Measurements from ENCODE around the gene APOBEC3A.

Gene APOBEC3A

DNA sequence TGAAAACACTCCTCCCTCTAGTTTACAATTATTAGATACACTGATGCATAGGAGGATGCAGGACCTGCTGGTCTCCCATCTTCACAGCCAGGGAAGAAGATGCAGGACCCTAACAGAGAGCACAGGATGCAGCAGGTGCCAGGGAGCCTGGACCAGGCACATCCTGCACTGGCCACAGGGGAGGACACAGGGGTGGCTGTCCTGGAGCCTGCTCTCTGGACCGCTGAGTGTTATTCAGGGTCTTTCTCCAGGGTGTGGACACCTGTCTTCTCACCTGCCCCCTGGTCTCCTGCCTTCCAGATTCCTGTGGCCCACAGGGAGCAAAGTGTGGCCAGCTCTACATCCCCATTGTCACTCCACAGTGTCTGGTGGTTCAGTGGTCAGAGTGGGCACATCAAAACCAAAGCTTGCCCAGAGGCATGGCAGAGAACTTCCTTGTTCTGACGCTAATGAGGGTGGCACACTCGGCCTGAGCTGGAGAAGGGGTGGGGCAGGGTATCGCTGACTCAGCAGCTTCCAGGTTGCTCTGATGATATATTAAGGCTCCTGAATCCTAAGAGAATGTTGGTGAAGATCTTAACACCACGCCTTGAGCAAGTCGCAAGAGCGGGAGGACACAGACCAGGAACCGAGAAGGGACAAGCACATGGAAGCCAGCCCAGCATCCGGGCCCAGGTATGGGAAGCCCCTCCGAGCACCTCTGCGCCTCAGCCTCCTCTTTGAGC, at the start of gene APOBEC3A:
APOBEC3A (plus strand) TSS at position 564 of the 725 bp plus-strand sequence; CDS start at position 647, 83 bp downstream.
- in situ Hi-C loops (cut with MboI; ENCODE audit: low sequenced_read_pairs): no loop called here

DNA sequence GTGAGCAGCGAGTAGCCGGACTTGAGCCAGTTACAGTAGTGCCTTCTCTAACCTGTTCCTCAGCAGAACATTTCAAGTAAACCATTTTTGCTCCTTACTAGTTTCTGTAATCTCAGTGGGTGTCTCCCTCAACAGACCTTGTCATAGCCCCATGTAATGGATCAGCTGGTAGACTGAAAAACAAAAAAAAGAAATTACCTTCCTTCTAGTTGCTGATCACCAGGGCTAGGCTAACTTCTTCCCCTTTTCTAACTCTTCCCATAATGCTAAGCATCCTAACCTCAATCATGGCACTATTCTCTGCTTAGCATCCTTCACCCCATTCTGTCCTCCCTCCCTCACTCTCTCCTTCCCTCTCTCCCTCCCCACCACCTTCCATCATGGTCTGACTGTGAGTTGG, 49.6 kb upstream of the APOBEC3A start:
- in situ Hi-C loops (cut with MboI; ENCODE audit: low sequenced_read_pairs): no loop called here

DNA sequence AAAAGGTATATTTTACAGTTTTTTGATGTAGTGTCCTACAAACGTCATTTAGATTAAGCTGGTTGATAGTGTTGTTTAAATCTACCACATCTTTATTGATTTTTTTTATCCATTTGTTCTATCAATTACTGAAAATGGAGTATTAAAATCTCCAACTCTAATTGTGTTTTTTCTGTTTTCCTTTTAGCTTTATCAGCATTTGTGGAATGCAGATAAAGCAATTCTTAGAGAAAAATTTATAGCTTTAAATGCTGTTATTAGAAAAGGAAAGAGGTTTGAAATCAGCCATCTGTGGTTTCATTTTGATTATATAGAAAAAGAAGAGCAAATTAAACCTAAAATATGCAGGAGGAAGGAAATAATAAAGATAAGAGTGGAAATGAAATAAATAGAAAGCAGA, 46.0 kb upstream of the APOBEC3A start:
- in situ Hi-C loops (cut with MboI; ENCODE audit: low sequenced_read_pairs): no loop called here

DNA sequence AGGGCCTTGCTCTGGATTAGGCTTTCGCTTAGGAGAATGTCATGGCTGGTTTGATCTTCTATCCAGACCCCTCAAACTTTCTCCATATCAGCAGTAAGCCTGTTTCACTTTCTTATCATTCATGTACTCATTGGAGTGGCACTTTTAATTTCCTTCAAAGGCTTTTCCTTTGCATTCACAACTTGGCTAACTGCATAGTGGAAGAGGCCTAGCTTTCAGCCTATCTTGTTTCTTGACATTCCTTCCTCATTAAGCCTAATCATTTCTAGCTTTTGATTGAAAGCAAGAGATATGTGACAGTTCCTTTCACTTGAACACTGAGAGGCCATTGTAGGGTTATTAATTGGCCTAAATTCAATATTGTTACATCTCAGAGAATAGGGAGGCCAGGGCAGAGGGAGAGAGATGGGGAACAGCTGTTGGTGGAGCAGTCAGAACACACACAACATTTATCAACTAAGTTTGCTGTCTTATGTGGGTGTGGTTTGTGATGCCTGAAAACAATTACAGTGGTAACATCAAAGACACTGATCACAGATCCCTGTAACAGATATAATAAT, 37.7 kb upstream of the APOBEC3A start:
- in situ Hi-C loops (cut with MboI; ENCODE audit: low sequenced_read_pairs): no loop called here

DNA sequence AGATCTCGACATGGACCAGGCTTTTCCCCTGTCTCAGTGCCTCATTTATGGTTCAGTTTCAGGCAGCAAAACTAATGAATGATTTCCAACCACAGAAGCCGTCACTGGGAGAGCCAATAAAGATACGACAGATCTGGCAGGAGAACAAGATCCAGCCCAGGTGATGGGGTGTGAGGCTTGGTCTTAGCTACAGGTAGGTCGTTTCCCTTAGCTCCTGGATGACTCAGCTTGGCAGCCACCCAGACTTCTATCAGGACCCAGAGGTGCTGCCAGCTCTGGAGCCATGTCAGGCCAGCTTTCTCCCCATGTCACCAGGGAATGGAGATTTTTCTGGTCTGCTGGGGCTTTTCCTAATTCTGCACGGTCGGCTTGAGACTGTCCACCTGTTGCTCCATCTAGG, 36.3 kb upstream of the APOBEC3A start:
- in situ Hi-C loops (cut with MboI; ENCODE audit: low sequenced_read_pairs): no loop called here

DNA sequence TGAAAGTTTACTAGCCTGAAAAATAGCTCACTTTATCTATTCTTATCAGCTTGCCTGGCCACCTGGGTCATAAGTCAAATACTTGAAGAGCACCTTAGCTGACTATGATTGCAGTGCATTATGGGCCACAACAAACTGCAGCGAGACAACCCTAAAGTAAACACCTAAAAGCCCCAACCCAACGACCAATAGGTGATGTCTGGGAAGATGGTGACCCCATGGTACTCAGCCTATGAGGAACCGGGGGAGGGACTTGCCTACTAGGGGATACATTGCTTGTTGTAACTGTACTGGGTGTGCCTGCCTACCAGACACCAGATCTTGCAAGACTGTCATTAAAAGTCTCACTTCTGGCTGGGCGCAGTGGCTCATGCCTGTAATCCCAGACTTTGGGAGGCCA, 35.6 kb upstream of the APOBEC3A start:
- in situ Hi-C loops (cut with MboI; ENCODE audit: low sequenced_read_pairs): no loop called here

DNA sequence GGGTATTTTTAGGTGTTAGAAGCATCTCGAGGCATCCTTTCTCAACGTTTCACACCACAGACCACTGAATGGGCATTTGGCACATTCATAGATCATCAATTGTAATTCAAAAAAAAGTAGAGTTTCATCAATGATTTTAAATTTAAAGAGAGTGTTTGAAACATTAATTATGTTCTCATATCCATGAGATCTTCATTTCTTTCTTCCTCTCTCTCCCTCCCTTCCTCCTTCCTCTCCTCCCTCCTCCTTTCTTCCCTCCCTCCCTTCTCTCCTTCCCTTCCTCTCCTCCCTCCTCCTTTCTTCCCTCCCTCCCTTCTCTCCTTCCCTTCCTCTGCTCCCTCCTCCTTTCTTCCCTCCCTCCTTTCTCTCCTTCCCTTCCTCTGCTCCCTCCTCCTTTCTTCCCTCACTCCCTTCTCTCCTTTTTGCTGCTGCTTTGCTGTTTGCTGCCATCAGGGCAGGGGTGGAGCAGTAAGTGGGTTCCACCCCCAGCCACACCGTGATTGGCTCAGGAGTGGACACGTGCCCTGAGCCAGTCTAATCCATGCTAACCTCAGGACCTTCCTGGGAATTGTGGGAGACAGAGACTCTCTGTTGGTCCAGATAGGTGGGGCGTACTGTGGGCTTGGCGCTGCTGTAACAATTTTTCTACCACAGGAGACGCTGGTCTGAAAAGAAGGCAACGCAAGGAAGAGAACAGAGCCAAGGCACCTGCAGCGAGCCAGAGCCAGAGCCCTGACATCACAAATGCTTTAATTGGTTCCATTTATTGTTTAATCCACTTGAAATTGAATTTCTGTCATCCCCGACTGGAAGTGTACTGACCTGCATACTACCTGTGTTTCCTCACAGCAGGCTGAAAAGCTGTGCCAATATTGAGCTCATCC, 33.7 kb upstream of the APOBEC3A start:
- in situ Hi-C loops (cut with MboI; ENCODE audit: low sequenced_read_pairs): no loop called here

DNA sequence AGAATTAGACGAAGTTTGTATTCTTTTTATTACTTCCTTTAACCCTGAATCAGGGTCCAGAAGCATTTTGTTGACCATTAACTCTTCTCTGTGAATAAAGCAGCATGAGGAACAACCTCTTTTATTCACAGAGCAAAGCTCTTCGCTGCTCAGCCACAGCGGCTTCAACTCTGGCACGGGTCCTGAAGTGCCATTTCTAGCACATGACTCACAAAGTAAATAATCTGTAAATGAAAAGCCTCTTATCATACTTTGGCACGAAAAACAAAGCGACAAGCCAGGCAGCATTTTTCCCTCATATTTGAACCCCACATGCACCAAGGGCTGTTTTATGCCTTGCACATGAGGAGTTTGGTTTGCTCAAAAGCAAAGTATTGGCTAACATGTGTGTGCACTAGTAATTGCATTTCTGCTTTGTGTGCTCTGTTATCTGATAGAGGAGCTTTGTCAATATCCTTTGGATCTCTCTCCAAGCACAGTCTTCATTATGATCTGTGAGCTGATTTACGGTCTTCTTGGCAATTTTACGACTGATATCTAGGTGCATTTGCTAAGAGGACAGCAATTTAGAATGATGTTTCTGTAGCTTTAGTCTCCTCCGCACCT, 33.0 kb upstream of the APOBEC3A start:
- in situ Hi-C loops (cut with MboI; ENCODE audit: low sequenced_read_pairs): no loop called here

DNA sequence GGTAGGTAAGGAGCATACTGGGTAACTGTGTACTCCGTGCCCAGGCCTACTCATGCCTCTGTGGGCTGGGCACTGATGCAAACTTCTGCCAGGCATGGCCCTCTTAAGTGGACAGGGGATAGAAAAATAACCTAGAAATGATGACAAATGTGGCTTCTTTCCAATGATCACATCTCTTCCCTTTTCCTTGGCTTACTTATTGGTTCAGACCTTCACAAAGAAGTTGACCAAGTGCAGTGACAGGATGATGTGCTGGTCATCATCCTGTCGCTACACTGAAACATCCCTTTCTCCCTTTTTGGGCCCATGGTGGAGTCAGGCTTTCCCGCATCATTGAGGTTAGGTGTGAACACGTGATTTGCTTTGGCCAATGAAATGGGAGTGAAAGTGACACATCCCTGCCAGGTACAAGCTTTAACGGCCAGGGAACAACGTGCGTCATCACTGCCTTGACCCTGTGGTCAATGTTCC, 31.8 kb upstream of the APOBEC3A start:
- in situ Hi-C loops (cut with MboI; ENCODE audit: low sequenced_read_pairs): no loop called here

DNA sequence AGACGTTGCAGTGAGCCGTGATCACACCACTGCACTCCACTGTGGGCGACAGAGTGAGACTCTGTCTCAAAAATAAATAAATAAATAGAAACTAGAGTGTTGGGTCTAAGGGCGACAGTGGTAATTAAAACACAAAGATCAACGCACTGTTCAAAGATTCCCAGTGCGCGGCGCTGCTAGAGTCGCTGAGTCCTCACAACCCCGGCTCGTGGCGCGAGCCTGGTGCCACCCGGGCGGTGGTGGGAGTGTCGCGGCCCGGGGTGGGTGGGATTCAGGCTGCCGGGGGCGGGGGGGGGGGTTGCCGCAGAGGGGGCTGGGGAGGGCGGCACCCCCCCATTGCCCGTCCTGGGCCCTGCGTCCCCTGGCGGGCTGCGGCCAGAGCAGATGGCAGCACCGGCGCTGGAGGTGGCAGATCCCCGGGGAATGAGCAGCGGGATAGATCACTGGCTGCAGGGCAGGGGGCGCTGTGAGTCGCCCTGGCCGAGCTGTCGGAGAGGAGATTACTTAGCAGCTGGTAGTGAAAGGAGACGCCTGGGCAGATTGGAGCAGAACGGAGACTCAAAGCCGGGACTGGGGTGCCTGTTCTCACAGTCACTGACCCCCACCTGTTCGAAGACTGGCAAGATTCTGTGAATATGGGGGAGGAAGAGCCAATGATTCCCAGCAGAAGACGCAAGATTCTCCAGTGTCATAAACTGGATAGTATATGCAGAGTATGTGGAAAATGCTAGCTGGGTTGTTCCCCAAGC, 30.2 kb upstream of the APOBEC3A start:
- in situ Hi-C loops (cut with MboI; ENCODE audit: low sequenced_read_pairs): no loop called here

DNA sequence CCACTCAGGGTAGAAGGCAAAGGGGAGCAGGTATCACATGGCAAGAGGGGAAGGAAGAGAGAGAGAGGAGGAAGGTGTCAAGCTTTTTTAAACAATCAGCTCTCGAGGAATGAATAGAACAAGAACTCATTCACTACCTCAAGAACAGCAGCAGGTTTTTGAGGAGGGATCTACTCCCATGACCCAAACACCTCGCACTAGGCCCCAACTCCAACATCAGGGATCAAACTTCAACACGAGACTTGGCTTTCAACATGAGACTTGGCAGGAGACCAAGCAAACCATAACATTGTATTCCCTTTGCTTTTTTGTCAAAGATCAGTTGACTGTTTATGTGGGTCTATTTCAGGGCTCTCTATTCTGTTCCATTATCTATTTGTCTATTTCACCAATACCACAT, 26.9 kb upstream of the APOBEC3A start:
- in situ Hi-C loops (cut with MboI; ENCODE audit: low sequenced_read_pairs): no loop called here

DNA sequence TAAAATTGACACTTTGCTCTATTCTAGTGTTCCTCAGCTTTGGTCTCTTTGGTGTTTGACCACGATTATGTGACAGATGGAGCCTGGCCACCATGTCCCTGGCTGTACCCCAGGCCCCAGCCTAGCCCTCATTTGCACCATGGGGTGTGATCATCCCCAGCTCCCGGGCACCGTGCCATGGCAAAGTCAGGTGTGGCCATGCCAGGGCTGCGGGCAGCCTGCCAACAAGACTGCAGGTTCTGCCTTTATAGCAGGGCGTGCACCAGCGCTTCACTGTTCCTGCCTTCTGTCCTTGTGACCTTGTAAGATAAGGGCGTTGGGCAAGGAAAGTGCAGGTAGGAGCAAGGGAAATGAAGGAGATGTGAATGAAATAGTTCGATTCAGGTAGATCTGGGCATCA, 22.4 kb upstream of the APOBEC3A start:
- in situ Hi-C loops (cut with MboI; ENCODE audit: low sequenced_read_pairs): no loop called here

DNA sequence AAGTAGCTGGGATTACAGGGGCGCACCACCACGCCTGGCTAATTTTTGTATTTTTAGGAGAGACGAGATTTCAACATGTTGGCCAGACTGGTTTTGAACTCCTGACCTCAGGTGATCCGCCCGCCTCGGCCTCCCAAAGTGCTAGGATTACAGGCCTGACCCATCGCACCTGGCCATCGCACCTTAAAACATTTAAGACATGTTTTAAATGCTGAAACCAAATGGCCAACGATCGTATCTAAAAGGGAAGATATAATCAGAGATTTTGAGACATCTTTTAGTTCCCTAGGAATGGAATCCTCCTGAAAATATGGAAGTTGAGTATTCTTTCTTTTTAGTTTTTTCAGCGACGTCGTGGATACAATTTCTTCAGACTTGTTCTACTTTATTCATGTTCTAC, 21.8 kb upstream of the APOBEC3A start:
- in situ Hi-C loops (cut with MboI; ENCODE audit: low sequenced_read_pairs): no loop called here

DNA sequence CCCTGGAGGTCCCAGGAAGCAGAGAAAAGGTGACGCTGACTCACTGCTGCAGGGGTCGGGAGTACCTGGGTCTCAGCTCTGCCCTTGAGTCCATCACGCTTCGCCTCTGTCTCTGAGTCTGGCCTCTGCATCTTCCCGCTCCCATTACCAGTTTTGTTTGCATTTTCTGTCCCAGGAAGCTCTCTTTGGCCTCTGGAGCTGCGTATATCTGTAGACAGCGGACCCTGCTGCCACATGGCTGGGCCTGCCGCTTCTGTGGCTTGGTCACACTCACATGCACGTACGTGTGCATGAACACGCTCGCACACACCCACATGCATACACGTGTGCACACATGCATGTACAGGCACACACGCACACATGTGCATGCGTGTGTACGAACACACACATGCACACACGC, 20.8 kb upstream of the APOBEC3A start:
- in situ Hi-C loops (cut with MboI; ENCODE audit: low sequenced_read_pairs): no loop called here

DNA sequence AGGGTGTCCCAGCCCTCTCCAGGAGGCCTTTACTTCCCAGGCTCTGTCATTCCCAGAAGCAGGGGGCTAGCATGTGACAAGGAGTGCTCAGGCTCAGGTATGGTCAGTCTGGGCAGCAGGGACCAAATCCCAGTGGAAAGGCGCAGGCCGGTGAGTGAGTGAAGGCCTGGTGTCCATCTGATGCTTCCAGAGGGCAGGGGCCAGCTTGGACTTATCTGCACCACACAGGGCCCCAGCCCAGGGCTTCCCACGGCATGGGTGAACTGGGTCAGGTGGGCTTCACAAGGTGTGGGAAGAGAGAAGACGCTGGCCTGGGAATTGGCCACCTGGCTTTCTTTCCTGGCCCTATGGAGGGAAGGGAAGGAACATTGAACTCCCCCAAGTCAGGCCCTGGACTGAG, 20.4 kb upstream of the APOBEC3A start:
- in situ Hi-C loops (cut with MboI; ENCODE audit: low sequenced_read_pairs): no loop called here

DNA sequence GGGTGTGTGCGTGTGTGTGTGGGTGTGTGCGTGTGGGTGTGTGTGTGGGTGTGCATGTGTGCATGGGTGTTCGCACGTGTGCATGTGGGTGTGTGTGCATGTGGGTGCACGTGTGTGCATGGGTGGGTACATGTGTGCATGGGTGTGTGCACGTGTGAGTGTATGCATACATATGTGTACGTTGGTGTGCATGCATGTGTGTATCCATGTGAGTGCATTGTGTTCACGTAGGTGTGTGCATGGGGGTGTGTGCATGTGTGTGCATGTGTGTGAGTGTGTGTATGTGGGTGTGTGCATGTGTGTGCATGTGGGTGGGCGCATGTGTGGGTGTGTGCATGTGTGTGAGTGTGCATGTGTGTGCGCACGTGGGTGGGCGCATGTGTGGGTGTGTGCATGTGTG, 19.9 kb upstream of the APOBEC3A start:
- in situ Hi-C loops (cut with MboI; ENCODE audit: low sequenced_read_pairs): no loop called here

DNA sequence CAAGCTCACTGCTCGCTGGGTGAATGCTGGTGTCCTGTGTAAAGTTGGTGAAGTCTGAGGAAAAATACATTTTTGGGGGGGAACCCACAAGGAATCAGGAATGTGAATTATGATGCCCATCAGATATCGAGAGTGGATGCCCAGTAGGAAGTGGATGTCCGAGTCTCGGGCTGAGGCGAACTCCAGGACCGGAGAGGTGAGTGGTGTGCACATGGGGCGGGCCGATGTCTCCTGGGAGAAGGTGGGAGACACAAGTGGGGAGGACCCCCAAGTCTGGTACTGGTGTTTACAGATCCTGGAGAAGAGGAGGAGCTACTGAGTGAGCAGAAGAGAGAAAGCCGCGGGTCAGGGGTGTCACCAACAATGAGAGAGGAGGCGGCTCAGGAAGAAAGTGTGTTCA, 19.2 kb upstream of the APOBEC3A start:
- in situ Hi-C loops (cut with MboI; ENCODE audit: low sequenced_read_pairs): no loop called here

DNA sequence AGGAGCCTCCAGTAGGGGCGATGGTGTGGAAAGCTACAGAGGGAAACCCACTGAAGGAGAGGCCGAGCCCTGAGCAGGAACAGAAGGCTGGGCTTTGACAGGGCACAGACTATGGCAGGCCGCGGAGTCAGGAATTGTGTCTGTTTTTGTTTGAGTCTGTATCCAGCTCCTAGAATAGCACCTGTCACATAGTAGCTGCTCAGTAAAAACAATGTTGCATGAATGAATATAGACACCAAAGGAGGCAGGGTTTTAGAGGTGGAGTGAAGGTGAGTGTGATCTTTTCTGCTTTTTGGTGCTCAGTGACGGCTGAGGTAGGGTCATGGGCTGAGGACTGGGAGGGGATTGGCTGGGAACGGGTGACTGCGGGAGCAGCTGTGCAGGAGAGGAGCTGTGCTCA, 18.5 kb upstream of the APOBEC3A start:
- in situ Hi-C loops (cut with MboI; ENCODE audit: low sequenced_read_pairs): no loop called here

DNA sequence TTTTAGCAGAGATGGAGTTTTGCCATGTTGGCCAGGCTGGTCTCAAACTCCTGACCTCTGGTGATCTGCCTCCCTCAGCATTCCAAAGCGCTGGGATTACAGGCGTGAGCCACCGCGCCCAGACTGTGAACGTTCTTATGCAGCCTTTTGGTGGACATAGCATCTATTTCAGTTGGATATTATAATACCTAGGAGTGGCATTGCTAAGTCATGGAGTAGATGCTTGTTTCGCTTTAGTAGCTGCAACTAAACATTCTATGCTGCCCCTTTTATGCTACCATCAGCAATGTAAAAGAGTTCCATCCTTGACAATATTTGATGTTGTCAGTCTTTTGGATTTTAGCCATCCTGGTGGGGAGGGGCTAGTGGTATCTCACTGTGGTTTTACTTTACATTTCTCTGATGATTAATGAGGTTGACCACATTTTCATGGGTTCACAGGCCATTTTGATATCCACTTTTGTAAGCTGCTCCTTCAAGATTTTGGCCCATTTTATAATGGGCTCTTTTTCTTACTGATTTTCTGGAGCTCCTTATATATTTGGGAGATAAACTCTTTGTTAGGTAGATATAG, 16.5 kb upstream of the APOBEC3A start:
- in situ Hi-C loops (cut with MboI; ENCODE audit: low sequenced_read_pairs): no loop called here

DNA sequence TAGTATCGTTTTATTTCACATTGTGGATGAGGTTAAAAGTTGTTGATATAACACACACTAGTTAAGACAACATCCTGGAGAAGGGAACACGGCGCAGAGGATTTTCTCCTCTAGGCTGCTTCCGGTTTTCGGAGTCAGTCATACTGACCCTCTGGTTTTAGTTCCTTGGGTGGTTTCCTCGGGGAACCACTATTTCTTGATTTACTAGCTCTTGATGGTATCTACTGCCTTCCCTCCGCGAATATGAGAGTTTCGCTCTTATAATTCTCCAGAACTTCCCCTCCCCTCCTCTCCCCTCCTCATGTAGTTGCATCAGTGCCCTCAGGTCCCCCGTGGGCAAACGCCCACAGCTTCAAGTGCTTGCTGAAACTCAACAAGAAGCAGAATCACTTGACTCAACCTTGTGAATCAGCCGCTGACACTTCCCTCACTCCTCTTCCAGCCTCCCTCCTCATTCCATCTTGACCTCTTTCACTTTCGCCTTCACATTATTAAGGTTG, 15.9 kb upstream of the APOBEC3A start:
- in situ Hi-C loops (cut with MboI; ENCODE audit: low sequenced_read_pairs): no loop called here

All from HL-60/S4 (cell line).